BJ (cell line): ENCODE measurements around the gene KLHDC8B. TPM values are rescaled to one million over a fixed set of nuclear protein-coding genes. Genes with fewer than 3 reads are reported as not detected.

Source experiments
- CTCF ChIA-PET: fragments of 350-600 bp; formaldehyde crosslinking; extraction: SDS; loops from one replicate; lab custom pipeline; 2021; ENCODE audit warnings: antibody characterized with exemption, inconsistent platforms; lab: Yijun Ruan, JAX
- POLR2A ChIA-PET: fragments of 300-600 bp; sonication (Branson Sonifier 250); formaldehyde crosslinking; extraction: SDS; loops from one replicate; lab custom pipeline; 2021; ENCODE audit warnings: antibody characterized with exemption; lab: Charles Lee
- DNase-seq: peaks from one replicate; pipeline ENCODE4 v3.0.0-alpha.2; 2011; ENCODE audit warnings: low read depth
- H3K27me3 ChIP-seq: 2 replicates; pipeline ENCODE4 v1.6.0; 2011; ENCODE audit warnings: low read length; ENCODE audit not compliant: control insufficient read depth, insufficient read depth
- H3K36me3 ChIP-seq: 2 replicates; pipeline ENCODE4 v1.5.1; 2011; ENCODE audit warnings: low read length; ENCODE audit not compliant: control insufficient read depth, insufficient read depth
- H3K4me3 ChIP-seq: 2 replicates; pipeline ENCODE4 v1.5.1; 2011; ENCODE audit warnings: low read depth, mild to moderate bottlenecking, control low read depth, low read length
- polyA minus RNA-seq: library from RNA; depleted of rRNA, polyadenylated mRNA; stranded (reverse); fragments of >200 nt; gene quantifications from 2 replicates; pipeline ENCODE4 v1.2.3, GENCODE V29; 2011; rRNA and poly(A)+ RNA removed
- polyA plus RNA-seq: library from polyadenylated mRNA; depleted of rRNA; stranded (reverse); fragments of >200 nt; gene quantifications from 2 replicates; pipeline ENCODE4 v1.2.3, GENCODE V29; 2011; rRNA removed
- TF ChIP-seq, protein P1 (sequence below): IDR thresholded peaks from 2 replicates; pipeline ENCODE4 v1.5.1; 2011; ENCODE audit warnings: low read depth, mild to moderate bottlenecking, control low read depth, inconsistent platforms, low read length, moderate library complexity; ENCODE audit not compliant: insufficient read depth

The KLHDC8B gene
- polyA plus RNA-seq (33.8 and 47.8 TPM in 2 replicates), polyA minus RNA-seq (18.6 and 23.2 TPM in 2 replicates)

DNA sequence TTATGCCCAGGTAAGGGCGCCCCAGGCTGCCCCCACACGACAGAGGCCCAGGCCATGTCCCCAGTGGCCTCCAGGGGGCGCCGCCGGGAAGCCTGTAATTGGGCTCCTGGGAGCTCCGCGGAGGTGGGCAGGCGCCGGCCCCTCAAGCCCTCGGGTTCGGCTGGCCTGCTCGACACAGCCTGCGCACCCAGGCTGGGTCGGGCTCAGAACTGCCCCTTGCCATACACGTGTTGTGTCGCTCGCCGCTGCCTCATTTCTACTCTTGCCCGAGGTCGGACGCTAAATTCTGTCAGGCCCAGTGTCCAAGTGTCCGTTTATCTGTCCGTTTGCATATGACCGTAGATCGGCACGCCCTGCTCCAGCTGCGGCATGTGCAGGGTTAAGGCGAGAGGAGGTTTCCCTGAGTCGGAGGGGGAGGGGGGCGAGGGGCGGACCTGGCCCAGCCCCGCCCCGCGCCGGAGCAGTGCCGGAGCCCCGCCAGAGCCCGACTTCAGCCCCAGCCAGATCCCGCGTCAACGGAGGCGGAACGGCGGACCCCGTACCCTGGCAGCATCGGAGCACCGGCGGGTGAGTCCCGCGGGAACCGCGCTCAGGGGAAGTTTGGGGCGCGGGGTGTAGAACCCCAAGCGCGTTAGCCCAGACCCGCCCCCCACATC, at the start of gene KLHDC8B:
TSS of gene KLHDC8B (plus strand) at position 480 of the 656 bp plus-strand sequence. CDS start 1,172 bp downstream, outside the sequence.
- peak; percentile 44 for DNase-seq
- no peaks in the 10 kb centered on the region for H3K27me3 ChIP-seq
- ChIA-PET CTCF (interaction anchor here (0.6 to 2.5 kb wide), 31 partner anchors 10 to 640 kb away, joined by 3 to 25 read pairs (median 5); partner anchors contain the start of genes C3orf62, LAMB2, NICN1 and QRICH1), POLR2A (interaction anchor here (0.5 to 0.6 kb wide), 2 partner anchors 501 to 1429 kb away, joined by 3 to 4 read pairs; no protein-coding TSS in a partner anchor)
- peaks cover 15% of the 10 kb centered on the region for H3K36me3 ChIP-seq
- peak within 1 kb of the TSS; percentile 80 for H3K4me3 ChIP-seq
- TF ChIP-seq, protein P1, sequence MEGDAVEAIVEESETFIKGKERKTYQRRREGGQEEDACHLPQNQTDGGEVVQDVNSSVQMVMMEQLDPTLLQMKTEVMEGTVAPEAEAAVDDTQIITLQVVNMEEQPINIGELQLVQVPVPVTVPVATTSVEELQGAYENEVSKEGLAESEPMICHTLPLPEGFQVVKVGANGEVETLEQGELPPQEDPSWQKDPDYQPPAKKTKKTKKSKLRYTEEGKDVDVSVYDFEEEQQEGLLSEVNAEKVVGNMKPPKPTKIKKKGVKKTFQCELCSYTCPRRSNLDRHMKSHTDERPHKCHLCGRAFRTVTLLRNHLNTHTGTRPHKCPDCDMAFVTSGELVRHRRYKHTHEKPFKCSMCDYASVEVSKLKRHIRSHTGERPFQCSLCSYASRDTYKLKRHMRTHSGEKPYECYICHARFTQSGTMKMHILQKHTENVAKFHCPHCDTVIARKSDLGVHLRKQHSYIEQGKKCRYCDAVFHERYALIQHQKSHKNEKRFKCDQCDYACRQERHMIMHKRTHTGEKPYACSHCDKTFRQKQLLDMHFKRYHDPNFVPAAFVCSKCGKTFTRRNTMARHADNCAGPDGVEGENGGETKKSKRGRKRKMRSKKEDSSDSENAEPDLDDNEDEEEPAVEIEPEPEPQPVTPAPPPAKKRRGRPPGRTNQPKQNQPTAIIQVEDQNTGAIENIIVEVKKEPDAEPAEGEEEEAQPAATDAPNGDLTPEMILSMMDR, result peak; percentile 99

DNA sequence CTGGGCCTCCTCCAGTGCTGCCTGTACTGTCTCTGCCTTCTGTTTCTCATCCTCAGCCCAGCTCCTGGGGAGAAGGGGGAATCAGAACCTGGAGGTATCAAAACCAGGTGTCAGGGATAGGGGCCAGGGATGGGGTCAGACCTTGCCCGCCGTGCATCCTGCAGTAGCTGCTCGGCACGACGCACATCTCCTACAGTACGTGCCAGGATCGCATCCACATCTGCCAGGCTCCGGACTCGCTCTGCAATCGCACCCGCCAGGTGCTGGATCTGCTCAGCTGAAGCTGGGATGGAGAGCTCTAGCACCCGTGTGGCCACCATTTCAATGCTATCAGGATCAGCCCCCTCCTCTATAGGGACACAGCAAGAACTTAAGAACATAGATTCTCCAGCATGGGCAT, 49.4 kb upstream of the KLHDC8B start:
- TF ChIP-seq, protein P1, result no peak
- H3K27me3 ChIP-seq, result no peaks in the 10 kb centered on the region
- no peak overlapping the region for H3K4me3 ChIP-seq
- peaks cover 59% of the 10 kb centered on the region for H3K36me3 ChIP-seq
- ChIA-PET CTCF (interaction anchor here (2.6 kb wide), 1 partner anchor 11 kb away, joined by 12 read pairs; the partner anchor contains the start of gene LAMB2), POLR2A (interaction anchor here (2.2 kb wide), 1 partner anchor 12 kb away, joined by 9 read pairs; no protein-coding TSS in a partner anchor)
- no peak for DNase-seq

GRCh38 chr3:49122451-49122850, 48.9 kb upstream of the KLHDC8B start:
- no peaks in the 10 kb centered on the region for H3K27me3 ChIP-seq
- DNase-seq, result no peak
- TF ChIP-seq, protein P1, result no peak
- ChIA-PET CTCF (no interaction called here), POLR2A (no interaction called here)
- no peak overlapping the region for H3K4me3 ChIP-seq
- peaks cover 55% of the 10 kb centered on the region for H3K36me3 ChIP-seq

- CTCF ChIA-PET, result interaction anchor here (0.9 kb wide), 1 partner anchor 36 kb away, joined by 3 read pairs; no protein-coding TSS in a partner anchor
- Histone ChIP-seq H3K27me3 (no peaks in the 10 kb centered on the region), H3K36me3 (peaks cover 50% of the 10 kb centered on the region), H3K4me3 (no peak overlapping the region)
- no peak for DNase-seq
- TF ChIP-seq, protein P1, result no peak
- POLR2A ChIA-PET, result no interaction called here
Measured at GRCh38 chr3:49122886-49123545, 48.4 kb upstream of the KLHDC8B start.

DNA sequence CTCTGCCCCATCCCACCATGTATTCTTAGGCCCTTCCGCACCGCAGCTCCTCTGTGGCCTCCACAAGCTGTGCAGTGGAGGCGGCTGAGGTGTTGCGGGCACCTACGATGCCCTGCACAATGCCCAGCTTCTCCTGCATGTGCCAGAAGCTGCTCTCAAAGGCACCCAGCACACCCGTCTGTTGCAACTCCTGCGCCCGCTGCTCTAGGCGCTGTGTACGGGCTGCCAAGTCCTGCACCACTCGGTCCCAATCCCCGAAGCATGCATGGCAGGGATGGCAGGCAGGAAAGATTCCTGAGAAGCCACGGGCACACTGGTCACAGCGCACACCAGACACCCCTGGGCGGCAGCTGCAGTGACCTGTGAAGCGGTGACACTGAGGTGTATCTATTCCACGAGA, 47.7 kb upstream of the KLHDC8B start:
- Histone ChIP-seq H3K36me3 (peaks cover 54% of the 10 kb centered on the region), H3K4me3 (no peak overlapping the region), H3K27me3 (no peaks in the 10 kb centered on the region)
- CTCF ChIA-PET, result interaction anchor here (0.9 kb wide), 1 partner anchor 36 kb away, joined by 3 read pairs; no protein-coding TSS in a partner anchor
- POLR2A ChIA-PET, result no interaction called here
- DNase-seq, result no peak
- TF ChIP-seq, protein P1, result no peak
